Daoy (cell line): ENCODE data around the gene HPCA. TPM values are rescaled to one million over a fixed set of nuclear protein-coding genes. Genes with fewer than 3 reads are reported as not detected.

ENCODE experiments used
- DNase-seq: peaks from one replicate; pipeline ENCODE4 v3.0.0-alpha.2; 2015; ENCODE audit warnings: low read depth
- total RNA-seq: library from RNA; depleted of rRNA; stranded (reverse); fragments of >200 nt; shearing (Covaris generic); gene quantifications from 2 replicates; pipeline ENCODE4 v1.2.3, GENCODE V29; 2014; rRNA removed

The HPCA gene
- not detected in 2 replicates for total RNA-seq

GRCh38 chr1:32886004-32886827, at the start of gene HPCA:
Gene HPCA, plus strand, starts transcription at chr1:32886491. Its CDS starts 2,408 bp downstream, at chr1:32888899.
- peak; percentile 78 for DNase-seq

DNA sequence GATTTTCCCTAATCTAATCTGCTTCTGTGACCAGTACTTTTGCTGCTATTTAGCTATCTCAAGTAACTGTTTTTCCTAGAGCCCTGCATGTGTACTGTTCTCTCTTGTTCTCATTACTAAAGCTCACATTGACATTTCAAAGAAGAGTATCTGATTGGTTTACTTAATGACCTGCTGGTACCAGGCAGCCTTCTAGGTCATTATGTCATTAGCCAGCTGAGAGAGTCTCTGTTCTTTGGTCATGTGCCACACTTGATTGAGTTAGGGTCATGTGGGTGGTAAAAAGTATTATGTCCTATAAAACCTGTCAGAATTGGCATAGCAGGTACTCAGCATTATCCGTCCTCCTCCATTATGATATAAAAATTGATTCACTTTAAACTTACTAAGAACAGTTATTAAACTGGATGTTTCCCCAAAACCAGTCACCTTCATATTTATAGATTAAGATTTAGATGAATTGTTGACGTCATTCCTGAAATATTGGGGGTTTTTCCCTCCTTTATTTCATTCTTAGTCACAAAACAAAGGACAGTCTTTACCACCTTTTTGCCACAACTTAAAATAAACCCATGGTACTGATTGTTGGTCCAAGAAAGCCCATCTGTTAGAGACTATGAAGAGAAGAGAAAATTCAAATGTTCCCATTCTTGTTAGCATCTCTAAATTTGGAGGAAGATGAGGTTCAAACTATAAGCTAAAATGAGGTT, 37.8 kb upstream of the HPCA start:
- no peak for DNase-seq

GRCh38 chr1:32855861-32856617, 30.3 kb upstream of the HPCA start:
- no peak for DNase-seq

DNA sequence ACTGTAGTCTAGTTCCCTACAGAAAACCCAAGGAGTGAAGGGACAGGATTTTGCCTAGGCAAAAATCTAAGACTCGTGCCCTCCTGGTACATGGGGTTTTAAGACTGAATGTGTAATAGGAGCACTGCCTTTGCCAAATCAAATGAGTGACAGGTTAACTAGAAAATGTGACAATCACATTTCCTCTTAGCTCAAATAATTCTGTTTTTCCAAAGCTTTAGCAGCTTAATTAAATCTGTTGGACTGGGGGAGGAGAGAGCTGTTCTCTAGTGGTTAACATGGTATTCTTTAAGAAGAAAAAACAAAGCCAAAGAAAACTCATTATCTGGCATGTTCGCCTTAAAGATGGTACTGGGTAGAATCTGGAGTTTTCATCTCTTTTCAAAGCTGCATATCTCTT, 28.2 kb upstream of the HPCA start:
- no peak for DNase-seq

DNA sequence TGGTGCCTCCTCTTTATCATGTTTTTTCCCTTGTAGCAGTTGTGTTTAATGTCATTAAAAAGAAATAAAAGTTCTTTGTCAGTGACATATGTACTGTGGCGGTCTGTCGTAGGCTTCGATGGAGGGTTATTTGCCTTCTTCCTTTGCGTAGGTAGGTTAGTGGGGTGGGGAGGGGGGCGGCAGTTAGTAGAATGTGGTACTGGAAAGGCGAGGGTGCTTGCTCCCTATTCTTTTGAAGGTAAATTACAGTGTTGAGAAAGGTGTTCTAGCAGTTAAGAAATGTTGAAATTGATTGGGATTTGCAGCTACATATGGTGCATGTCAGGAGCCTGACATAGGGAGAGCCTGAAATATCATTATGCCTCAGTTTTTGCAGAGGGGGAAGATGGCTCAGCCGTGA, 27.5 kb upstream of the HPCA start:
- no peak for DNase-seq

DNA sequence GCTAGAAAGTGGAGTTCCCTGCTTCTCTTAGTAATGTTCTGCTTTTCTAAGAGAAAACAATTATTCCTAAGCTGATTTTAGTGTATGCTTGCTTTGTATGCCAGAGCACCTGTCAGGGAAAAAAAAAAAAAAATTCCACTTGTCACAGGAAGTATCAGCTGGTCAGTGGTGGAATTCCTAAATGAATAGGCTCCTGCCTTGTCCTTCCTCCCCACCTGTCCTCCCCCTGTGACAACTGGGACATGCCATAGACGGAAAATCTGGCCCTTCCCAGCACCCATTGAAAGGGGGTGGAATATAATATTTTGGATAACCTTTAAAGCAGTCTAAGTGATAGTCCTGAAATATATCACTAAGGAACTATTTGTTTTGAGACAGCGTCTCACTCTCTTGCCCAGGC, 26.4 kb upstream of the HPCA start:
- no peak for DNase-seq

DNA sequence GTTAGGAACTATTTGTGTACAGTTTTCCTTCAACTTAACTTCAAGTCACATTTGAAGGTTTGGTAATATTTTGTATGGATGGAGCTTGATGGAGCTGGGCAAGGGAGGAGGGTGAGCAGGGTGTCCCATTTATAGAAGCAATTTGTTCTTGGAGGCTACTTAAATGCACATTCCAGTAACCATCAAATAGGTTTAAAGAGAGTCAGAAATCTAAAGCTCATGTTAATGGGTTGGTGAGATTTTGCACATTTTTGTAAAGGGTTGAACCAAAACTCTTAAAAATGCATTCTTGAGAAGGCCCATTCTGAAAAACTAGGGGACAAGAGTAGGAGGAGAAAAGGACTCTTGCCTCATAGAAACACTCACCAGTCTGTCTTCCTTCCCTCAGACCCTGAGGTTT, 25.7 kb upstream of the HPCA start:
- no peak for DNase-seq

- no peak for DNase-seq
Measured at GRCh38 chr1:32861904-32862695, 24.2 kb upstream of the HPCA start.

- no peak for DNase-seq
Measured at GRCh38 chr1:32863218-32863880, 22.9 kb upstream of the HPCA start.

DNA sequence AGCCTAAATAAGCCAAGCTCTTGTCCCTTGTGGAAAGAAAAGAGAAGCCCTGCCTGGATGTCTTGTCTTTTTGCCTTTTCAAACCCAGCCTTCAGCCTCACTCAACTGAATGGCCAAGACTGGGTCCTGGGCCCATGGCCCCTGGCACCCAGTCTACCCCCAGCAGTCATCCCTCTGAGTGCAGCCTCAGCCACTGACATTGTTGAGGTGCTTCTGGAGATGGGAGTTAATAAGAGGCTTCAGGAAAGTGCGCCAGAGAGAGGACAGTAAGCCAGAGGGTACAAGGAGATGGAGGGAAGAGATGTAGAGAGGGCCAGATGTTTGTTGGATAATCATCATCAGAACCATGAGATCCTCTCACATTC, 22.4 kb upstream of the HPCA start:
- no peak for DNase-seq

DNA sequence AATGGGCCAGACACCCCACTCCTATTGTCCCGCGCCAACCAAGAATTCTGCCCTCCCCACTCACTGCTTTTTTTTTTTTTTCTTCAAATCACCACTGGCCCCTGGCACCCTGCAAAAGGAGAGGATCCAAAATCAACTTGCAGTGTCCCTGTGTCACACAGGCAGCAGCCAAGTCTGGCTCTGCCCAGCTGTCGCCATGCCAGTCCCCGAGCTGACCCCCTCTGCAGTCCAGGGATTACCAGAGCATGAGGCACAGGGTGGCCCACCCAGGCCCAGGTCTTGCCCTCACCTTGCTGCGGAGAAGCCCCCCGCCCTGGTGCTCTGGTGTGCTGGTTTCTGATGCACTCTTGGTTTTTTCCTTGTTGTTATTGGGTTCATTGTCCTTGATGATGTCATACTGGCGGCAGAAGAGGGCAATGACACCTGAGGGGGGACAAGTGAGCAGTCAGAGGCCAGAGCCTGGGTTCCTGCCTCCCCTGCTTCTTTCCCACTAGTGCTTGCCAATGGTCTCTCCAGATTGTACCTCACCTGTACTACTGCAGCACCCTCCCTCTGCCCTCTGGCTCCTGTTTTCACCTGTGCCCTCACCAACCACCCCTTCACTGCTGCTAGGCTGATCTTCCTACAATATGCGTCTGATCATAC, 21.8 kb upstream of the HPCA start:
- DNase-seq = no peak

DNA sequence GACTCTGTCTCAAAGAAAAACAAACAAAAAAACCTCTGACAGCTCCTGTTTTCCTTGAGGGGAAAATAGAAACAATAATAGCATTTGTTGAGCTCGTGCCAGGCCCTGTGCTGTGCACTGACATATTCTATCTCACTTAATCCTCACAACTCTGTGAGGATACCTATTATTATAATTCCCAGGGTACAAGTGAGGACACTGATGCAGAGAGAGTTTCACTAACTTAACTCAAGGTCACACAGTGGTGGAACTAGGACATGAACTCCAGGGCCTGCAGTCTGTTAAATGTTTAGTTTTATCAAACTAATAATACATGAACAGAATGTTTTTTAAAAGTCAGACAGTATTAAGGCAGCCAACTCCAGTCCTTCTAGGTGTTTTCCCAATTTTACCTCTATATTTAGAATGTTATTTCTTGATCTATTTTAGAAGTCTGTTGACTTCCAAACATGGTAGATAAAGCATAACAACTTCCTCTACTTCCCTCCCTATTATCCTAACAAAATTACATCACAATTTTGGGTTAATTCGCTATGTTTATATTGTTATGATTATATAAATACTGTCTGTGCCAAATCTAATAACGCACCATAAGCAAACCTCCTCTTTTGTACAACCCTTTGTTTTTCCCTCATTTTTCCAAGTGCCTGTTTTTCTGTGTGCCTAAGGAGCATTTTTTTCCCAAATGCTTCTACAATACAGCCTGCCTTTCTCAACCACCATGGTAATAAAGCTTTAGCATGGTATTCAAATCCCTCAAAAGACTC, 20.5 kb upstream of the HPCA start:
- no peak for DNase-seq

GRCh38 chr1:32867151-32867550, 19.1 kb upstream of the HPCA start:
- no peak for DNase-seq

DNA sequence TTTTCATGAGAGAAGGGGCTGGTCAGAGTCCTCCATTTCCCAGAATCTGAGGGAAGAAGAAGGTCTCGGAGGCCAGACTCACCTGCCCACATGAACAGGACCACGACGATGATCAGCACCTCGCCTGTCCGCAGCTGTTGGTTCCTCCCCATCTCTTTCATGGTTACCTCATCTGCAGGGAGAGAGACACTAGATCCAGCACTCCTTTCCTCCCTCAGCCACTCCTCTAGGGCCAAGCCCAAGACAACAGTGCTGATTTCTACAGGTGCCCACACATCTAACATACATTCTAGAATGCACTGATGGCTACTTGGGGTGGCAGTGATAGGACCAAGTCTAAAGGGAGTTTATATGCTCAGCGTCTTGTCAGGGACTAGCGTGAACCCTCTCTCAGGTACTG, 18.6 kb upstream of the HPCA start:
- DNase-seq = no peak

GRCh38 chr1:32868085-32868484, 18.2 kb upstream of the HPCA start:
- DNase-seq = no peak

GRCh38 chr1:32868806-32869455, 17.4 kb upstream of the HPCA start:
- DNase-seq = no peak

DNA sequence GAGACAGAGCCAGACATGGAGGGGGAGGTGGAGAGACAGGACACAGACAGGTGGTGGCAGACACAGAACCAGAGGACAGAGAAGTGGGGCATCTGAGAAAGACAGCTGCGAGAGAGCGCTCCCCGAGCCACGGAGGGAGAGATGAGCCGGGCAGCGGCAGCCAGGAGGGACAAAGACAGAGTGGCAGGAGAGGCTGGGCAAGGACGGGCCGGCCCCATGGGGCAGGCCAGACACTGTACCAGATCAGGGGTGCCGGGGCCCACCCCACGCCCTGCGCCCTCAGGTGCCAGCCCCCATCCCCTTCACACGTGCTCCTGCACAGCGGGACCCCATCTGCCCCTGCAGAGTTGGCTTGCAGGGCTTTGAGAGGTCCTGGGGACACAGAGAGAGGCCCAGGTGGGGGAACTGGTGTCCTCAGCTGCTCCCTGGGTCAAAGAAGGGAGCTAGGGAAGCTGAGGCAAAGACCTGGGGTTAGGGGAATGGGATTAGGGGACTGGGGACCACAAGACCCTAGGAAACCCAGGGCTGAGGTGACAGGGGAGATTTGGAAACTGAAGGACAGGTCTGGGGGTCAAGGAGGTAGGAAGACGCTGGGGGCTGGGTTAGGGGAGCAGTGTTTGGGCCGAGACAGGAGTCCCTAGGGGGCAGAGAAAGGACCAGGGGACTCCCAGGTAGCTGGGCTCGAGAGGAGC, 16.2 kb upstream of the HPCA start:
- DNase-seq = no peak

GRCh38 chr1:32870615-32871363, 15.5 kb upstream of the HPCA start, which contains the start of gene FNDC5:
Gene FNDC5, minus strand, starts transcription at chr1:32870912.
- DNase-seq = no peak
